Measurements from ENCODE around the gene UBE2L3. TPM values are rescaled to one million over a fixed set of nuclear protein-coding genes. Genes with fewer than 3 reads are reported as not detected.
"Not testable (repeated sequence)": the region's sequence is repeated elsewhere in the genome, so short reads cannot be mapped to it uniquely, and the experiment has no call there.

UBE2L3 gene
- 68.4 and 91.2 TPM in 2 replicates for total RNA-seq (2014; rRNA removed; shearing (Covaris generic))

DNA sequence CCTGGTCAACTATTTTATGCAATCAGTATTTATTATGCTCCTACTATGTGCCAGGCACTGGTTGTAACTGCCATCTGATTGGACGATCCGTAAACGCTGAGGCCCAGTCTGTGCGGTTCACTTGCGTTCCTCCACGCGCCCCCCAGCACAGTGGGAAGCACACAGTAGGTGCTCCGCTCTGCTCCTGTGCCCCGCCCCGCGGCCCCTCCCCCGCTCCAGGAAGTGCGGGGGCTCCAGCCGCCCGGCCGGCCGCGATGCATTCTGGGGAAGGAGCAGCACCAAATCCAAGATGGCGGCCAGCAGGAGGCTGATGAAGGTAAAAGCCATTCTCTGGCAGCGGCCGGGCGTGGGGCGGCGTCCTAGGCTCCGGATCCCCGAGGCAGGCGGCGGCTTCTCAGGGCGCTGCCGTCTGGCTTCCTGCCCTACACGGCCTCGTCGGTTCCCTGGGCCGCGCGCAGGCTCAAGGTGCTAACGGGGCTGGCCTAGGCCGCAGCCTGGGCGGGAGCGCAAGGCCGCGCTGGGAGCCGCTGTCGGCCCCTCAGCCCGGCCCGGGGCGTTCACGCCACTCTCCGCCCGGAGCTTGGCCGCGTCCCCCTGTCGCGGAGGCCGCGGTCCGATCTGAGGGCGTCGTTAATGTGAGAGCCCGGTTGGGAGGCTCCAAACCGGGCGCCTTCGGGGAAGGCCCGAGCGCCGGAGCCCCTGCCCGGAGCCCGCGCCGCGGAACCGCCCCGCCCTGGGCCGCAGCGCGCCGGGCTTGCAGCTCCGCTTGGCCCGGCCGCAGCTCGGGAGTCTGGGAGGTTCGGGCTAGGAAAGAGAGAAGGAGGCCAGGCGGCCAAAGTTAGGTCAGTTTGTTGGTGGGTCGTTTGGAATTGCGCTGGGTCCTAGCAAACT, at the start of gene UBE2L3:
TSS of gene UBE2L3 (plus strand) at position 259 of the 891 bp plus-strand sequence. CDS start at position 290, 31 bp downstream.
- peak; percentile 77 for DNase-seq (ENCODE audit: low read depth)

DNA sequence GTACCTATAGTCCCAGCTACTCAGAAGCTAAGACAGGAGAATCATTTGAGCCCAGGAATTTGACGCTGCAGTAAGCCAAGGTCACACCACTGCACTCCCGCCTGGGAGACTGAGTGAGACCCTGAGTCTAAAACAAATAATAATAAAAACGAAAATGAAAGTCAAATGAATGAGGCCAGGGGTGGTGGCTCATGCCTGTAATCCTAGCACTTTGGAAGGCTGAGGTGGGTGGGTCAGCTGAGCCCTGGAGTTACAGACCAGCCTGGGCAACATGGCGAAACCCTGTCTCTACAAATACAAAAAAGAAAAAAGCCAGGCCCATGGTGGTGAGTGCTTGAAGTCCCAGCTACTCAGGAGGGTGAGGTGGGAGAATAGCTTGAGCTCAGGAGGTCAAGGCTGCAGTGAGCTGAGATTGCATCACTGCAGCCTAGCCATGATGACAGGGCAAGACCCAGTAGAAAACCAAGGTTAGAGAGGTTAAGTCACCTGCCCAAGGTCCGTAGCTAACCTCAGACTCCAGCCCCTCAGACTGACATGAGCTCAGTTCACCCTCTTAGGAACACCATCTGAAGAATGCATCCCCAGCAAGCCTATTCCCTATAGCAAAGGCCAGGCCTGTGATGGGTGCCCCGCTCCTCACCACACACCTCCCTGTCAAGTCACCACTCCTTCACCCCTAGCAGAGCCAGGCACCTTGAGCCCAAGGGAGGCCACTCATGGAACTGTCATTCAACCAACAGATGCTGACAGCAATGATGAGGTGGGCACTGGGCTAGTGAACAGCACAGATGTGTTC, 40.6 kb upstream of the UBE2L3 start:
- not testable (repeated sequence) for DNase-seq (ENCODE audit: low read depth)

DNA sequence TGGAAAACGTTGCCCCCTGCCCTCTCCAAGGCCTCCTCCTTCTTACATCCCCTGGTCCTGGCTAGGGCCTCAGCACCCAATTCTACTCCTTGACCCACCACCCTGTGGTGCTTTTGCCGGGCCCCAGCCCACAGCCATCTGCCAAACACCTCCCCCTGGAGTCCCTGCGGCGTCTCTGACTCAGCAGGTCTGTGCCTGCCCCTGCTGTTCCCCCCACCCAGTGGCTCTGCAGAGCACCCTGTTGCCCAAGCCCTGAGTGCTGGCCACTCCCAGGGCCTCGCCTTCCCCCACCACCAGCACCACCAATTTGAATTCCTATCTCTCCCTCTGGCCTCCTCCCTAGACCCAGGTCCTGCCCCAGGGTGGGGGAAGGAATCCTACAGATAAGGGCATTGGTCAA, 36.0 kb upstream of the UBE2L3 start:
- DNase-seq (ENCODE audit: low read depth) = not testable (repeated sequence)

DNA sequence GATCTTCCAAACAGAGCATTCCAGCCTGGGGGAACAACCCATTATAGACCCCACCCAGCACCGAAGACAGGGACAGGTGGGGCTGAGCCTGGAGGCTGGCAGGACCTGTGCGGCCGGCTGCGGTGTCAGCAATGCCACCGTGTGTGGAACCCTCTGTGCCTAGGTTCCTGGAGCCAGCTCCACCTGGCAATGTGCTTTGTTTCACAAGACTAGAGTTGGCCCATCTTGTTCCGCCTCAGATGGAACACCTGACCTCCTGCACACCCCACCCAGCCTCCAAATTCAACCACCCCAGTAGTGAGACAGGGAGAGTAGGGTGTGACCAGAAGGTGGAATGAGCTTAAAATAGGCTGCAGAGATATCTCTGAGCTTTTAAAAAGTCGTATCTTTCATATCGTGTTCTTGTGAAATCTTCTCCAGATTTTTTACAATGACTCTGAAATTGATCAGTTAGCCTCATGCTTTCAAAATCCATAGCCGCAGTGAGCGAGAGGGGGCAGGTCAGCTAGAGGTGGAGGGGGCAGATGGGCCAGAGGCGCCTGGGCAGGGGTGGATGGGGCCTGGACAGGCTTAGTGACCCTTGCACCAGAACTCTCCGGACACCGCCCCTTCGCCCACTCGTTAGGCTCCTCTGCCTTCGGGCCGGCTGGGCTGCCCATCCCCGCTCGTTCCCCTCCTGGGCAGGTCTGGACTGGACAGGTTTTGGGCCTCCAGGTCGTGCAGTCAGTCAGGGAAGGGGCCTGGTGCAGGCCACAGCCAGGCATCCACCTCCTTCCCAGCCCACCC, 34.5 kb upstream of the UBE2L3 start:
- DNase-seq (ENCODE audit: low read depth) = not testable (repeated sequence)

DNA sequence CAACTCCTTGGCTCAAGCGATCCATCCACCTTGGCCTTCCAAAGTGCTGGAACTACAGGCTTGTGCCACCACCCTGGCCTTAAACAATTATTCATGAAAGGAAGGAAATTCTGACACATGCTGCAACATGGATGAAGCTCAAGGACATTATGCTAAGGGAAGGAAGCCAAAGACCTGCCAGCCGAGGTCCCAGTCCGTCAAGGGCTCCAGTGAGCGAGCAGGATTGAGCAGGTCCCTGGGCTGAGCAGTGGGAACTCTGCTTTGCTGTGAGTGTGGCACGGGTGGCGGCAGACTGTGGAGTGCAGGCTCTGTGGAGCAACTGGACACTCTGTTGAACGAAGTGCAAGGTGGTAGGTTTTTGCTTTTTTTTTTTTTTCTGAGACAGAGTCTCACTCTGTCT, 27.7 kb upstream of the UBE2L3 start:
- DNase-seq (ENCODE audit: low read depth) = not testable (repeated sequence)

DNA sequence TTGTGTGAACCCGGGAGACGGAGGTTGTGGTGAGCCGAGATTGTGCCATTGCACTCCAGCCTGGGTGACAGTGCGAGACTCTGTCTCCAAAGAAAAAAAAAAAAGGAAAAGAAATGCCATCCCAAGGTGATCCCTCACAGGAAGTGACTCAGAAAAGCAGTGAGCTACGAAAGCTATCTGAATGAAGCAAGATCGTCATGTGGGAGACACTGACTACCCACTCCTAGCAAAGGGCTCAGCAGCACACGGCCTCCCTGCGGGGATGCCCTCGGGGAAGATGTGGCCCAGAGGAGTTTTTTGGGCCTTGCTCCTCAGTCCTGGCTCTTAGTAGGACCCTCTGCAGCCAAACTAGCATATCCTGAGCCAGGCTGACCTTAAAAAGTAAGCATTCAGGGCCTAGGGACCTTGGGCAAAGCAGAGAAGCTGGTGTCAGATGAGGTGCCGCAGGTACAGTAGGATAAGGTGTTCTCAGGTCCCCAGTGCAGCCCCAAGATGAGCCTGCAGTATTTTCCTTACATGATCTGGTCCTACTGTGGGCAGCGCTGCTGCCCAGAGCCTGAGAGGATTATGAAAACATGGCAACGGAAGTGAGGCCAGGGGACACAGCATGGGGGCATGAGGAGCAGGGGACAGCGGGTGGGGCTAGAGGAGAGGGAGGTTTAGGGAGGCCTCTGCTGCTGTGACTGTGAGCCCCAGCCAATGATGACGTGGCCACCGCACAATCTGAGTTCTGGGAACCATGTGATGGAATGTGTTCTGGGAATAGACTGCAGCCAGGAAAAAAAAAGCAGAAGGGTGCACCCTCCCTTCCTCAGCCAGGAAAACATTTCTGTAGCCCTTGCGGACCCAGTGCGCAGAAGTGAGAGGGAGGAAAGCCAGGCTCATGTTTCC, 22.8 kb upstream of the UBE2L3 start:
- DNase-seq (ENCODE audit: low read depth) = not testable (repeated sequence)

DNA sequence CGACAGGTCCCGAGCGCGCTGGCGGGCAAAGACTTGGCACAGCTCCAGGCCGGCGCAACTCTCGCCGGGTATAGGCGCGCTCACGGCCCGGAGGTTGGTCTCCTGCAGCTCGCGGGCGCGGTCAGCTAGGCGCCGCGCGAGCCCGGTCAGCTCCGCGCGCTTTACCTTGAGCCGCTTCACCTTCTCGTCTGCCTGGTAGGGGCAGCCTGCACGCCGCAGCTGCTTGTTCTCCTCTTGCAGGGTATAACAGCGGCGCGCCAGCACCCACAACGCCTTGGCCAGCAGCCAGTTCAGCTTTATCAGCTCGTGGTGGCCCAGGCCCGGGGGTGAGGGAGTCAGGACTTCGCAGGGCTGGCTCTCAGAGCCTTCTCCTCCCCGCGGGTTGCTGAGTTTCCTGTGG, 18.0 kb upstream of the UBE2L3 start:
- not testable (repeated sequence) for DNase-seq (ENCODE audit: low read depth)

DNA sequence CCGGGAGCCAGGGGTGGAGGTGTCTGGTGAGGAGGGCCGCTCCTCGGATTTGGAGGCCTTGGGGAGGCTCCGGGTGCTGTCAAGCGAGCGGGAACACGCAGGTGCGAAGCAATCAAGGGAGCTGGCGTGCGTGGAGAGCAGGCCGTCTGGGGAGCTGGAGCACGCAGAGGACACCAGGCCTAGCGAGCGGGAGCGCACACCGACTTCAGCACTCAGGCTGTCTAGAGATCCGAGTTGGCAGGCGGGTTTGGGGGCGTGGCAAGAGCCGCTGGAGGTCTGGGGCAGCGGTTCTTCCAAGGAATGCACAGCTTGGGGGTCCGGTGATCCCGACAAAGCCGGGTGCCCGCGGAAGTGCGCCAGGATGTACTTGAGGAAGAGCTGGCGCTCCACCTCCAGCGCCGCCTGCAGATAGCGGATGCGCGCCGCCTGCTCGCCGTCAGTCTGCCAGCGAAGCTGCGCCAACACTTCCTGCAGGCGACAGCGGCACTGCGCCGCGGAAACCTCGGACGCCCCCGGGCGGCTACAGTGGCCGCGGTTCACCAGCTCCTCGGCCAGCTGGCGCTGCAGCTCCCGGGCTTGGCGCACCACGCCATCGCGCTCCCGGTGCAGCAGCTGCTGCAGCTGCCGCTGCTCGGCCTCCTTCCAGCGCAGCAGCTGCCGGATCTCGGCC, 17.4 kb upstream of the UBE2L3 start:
- DNase-seq (ENCODE audit: low read depth) = not testable (repeated sequence)

DNA sequence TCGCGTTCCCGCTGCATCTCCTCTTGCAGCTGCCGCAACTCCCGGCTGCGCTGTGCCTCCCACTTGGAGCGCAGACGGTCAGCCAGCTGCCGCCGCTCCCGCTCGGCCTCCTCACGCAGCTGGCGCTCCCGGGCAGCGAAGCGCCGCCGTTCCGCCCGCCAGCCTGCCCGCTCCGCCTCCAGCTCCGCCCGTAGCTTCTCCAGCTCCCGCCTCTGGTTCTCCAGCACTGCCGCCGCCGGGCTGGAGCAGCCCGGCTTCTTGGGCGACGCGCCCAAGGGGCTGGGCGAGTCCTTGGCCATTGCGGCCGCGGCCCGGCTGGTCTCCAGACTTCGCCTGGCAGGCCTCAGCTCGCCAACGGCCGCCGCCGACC, 16.9 kb upstream of the UBE2L3 start:
- DNase-seq (ENCODE audit: low read depth) = not testable (repeated sequence)

DNA sequence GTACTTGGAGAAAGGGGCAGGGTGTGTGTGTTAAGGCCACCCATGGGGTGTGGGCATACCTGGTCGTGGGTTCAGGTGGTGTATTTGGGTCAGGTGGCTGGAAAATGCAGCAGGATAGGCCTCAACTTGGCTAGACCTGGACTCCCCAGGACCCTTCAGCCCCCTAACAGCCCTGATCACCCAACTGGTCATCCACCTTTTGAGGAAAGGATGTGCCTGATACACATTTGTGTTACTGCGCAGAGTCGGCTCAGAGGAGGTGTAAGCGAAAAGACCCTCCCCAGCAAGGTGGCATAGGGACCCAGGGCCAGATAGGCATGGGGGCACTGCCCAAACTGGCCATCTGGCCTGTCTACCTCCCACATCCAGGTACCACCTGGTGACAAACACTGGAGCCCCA, 16.2 kb upstream of the UBE2L3 start, which contains the start of gene RIMBP3C:
TSS of gene RIMBP3C (minus strand) at position 101 of the 400 bp plus-strand sequence. CDS start 485 bp downstream, outside the sequence.
- DNase-seq (ENCODE audit: low read depth) = not testable (repeated sequence)

DNA sequence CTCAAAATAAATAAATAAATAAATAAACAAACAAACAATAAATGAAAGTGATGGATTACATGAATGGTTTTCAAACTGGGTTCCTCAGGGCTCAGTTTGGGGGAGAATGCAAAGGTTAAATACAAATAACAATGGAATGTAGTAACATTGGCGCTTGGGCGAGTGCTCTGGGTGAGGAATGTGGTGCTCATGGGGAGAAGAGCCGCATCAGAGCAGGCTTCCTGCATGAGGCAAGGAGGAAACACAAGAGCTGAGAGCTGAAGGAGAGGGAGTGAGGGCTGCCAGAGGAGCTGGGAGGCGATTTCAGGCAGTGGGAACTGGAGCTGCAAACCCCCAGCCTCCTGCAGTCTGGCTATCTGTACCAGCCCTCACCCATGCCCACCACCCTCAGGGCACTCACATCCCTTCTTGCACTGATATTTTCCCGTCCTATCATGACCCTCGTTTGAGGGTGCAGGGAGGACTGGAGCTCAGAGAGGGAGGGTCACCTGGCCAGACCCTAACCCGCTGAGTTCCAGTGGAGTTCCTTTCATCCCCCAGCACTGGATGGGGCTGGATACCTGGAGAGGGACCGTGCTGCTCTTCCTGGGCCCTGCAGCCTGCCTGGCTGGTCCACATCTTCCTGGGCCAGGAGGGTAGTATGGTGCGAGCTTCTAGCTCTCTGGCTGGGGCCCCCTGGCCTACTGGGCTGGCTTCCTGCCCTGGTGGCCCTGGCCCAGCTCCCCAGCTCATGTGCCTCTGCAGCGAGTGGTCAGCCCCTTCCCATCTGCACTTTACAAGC, 8.0 kb upstream of the UBE2L3 start:
- DNase-seq (ENCODE audit: low read depth) = not testable (repeated sequence)

DNA sequence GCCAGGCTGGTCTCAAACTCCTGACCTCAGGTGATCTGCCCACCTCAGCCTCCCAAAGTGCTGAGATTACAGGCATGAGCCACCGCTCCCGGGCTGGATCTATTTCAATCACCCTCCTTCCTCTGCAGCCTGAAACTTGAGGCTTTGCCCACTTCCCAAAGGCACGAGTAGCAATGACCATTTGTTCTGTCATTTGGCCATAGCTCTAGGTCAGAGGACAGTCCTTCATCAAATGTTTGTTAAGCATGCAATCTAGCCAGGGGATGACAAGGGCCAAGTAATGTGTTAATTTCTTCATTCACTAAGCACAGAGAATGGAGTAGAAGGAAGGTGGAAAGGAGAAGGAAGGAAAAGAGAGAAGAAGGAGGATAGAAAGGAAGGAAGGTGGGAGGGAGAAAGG, 6.9 kb upstream of the UBE2L3 start:
- not testable (repeated sequence) for DNase-seq (ENCODE audit: low read depth)

DNA sequence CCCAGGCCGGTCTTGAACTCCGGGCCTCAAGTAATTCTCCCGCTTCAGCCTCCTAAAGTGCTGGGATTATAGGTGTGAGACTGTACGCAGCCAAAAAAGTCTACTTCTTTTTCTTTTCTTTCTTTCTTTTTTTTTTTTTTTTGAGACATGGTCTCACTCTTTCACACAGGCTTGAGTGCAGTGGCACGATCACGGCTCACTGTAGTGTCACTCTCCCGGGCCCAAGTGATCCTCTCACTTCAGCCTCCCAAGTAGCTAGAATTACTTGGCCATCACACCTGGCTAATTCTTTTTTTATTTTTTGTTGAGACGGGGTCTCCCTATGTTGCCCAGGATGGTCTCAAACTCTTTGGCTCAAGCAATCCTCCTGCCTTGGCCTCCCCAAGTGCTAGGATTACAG, 3.6 kb upstream of the UBE2L3 start:
- DNase-seq (ENCODE audit: low read depth) = no peak

DNA sequence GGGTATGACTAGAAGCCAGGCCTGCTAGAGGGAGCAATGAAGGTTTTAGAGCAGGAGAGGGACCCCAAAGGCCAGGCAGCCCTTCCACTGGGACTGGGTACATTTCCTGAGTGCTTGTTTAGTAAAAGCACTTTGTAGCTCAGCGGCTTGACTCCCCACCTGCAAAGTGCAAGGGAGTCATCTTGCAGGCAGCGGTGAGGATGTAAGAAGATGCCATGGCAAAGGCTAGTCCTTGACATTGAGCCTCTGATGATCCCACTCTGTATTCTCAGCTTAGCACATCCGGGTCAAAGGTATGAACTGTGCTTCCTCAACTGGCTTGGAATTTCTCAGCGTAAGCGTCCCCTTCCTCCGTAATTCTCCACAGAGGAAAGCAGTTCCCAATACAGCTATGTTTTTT, 3.1 kb upstream of the UBE2L3 start:
- no peak for DNase-seq (ENCODE audit: low read depth)

DNA sequence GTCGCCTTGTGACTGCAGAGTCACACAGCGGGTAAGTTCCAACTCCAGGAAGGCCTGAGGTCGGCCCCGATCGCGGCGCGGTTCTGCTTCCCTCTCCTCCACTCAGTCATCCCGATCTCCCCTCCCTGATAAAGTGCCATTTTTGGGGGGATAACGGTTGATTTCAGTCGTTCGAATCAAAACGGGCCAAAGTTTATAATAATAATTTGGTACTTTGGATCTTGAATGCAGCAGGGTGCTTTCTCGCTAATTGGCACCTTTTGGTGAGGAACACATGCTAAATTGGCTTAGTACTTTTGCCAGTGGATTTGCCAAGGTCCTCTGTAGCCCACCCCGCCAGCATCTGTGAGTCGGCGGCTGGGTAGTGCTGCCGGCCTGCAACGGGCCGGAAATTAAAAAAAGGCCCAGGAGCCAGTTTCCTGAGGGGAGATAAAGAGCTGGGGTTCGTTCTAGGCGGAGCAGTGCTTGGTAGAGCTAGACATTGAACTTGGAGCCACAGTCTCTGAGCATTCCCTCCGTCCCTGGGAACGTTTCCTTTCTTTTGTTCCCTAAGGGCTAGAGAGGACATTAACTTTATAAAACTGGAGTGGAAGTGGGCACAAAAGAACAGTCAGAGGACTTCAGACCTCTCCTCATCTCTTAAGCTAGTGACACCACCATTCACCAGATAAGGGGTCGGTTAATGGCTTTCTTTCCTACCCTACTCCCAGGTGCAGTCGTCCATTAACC, 997 bp downstream of the UBE2L3 start:
- DNase-seq (ENCODE audit: low read depth) = peak; percentile 39

DNA sequence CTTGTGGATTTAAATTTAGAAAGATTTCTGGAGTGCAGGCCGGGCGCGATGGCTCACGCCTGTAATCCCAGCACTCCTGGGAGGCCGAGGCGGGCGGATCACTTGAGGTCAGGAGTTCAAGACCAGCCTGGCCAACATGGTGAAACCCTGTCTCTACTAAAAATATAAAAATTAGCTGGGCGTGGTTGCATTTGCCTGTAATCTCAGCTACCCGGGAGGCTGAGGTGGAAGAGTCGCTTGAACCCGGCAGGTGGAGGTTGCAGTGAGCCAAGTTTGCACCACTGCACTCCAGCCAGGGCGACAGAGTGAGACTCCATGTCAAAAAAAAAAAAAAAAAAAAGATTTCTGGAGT, 1.5 kb downstream of the UBE2L3 start:
- DNase-seq (ENCODE audit: low read depth) = not testable (repeated sequence)

DNA sequence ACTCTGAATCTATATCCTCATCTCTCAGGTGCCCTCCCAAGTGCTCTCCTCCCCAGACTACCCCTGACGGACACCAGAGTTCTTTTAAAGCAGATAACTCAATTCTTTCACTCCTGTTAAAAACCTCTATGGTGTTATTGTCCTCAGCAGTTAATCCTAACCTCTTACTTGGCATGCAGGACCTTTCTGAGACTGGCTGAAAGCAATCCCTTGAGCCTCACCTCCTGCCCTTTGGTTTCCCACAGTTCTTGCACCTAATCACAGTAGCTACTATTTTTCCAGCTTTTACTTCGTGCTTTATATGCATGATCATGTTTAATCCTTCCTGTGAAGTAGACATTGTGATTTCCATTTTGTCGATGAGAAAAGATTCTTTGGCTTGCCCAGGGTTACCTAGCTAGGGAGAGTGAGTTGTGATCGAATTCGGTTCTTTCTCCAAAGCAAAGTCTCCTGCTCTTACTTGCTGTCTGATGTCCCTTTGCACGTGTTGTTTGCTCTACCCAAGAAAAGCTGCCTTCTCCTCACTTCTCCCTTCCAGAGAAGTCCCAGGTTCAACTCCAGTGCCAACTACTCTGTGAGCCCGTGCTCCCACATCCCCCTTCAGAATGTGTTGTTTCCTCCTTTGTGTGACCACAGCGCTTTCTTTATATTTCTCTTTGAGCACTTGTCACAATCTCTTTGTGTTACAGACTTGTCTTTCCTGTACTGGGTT, 2.1 kb downstream of the UBE2L3 start:
- no peak for DNase-seq (ENCODE audit: low read depth)

DNA sequence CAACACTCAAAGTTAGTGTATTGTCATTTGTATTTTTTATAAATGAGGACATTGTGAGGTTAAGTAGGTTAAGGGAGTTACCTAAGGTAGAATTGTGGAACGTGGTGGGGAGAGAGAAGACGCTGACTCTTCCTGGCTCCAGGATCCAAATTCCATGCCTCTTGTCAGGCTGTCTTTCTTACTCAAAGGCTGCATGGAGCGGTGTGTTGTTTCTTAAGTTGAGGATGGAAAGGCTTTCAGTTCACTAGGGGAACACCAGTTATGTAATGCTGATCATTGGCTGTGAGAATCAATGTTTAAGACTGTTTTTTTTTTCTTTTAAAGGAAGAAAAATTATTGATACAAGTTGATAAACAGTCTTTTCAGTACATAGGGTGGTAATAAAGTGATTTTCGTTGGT, 2.9 kb downstream of the UBE2L3 start:
- DNase-seq (ENCODE audit: low read depth) = no peak
